Measurements from ENCODE around the gene ANKAR. TPM values are rescaled to one million over a fixed set of nuclear protein-coding genes. Genes with fewer than 3 reads are reported as not detected.

ANKAR gene
- total RNA-seq, 1 experiment from 2014 or later: 3.5 TPM

- ChIA-PET CTCF (no interaction called here), POLR2A (ENCODE audit: low non-redundant PET) (no interaction called here)
- no peaks in the 10 kb centered on the region for H3K9me3 ChIP-seq (ENCODE audit: low read depth, low read length, poor library complexity, severe bottlenecking)
- BruUV-seq (replicated peaks): no TSS peak
- no peaks in the 10 kb centered on the region for H3K36me3 ChIP-seq (ENCODE audit: insufficient read depth, low read length, poor library complexity, severe bottlenecking)
- TF ChIP-seq EZH2 (IDR thresholded peaks at IDR 0.05; ENCODE audit: borderline replicate concordance, low read depth, low read length, poor library complexity, severe bottlenecking) (no peak), CTCF (conservative IDR thresholded peaks at IDR 0.05; ENCODE audit: low read depth, low read length) (no peak)
- no peak overlapping the region for H3K27ac ChIP-seq (ENCODE audit: low read depth, low read length, poor library complexity, severe bottlenecking)
- H3K27me3 ChIP-seq (replicated peaks; ENCODE audit: insufficient read depth, low read depth, low read length, poor library complexity): no peaks in the 10 kb centered on the region
- intact Hi-C loops (cut with micrococcal nuclease; ENCODE audit: unreplicated experiment): no loop called here
- H3K4me1 ChIP-seq (ENCODE audit: insufficient read depth, low read length, poor library complexity, severe bottlenecking): no peaks in the 10 kb centered on the region
- no peak overlapping the region for H3K4me3 ChIP-seq (ENCODE audit: low read depth, low read length, poor library complexity, severe bottlenecking)
- DNase-seq (ENCODE audit: low spot score): no peak
These were observed 36.0 kb upstream of the ANKAR start for GRCh38 chr2:189638301-189639006.

GRCh38 chr2:189639007-189639609 lies 35.4 kb upstream of the ANKAR start:
- DNase-seq (ENCODE audit: low spot score): no peak
- Histone ChIP-seq H3K4me1 (ENCODE audit: insufficient read depth, low read length, poor library complexity, severe bottlenecking) (no peaks in the 10 kb centered on the region), H3K27me3 (replicated peaks; ENCODE audit: insufficient read depth, low read depth, low read length, poor library complexity) (no peaks in the 10 kb centered on the region), H3K36me3 (ENCODE audit: insufficient read depth, low read length, poor library complexity, severe bottlenecking) (no peaks in the 10 kb centered on the region), H3K9me3 (ENCODE audit: low read depth, low read length, poor library complexity, severe bottlenecking) (no peaks in the 10 kb centered on the region), H3K4me3 (ENCODE audit: low read depth, low read length, poor library complexity, severe bottlenecking) (no peak overlapping the region), H3K27ac (ENCODE audit: low read depth, low read length, poor library complexity, severe bottlenecking) (no peak overlapping the region)
- ChIA-PET CTCF (interaction anchor here (0.6 kb wide), 2 partner anchors 12 to 15 kb away, joined by 3 to 5 read pairs; no protein-coding TSS in a partner anchor), POLR2A (ENCODE audit: low non-redundant PET) (no interaction called here)
- TF ChIP-seq CTCF (conservative IDR thresholded peaks at IDR 0.05; ENCODE audit: low read depth, low read length): no peak
- TF ChIP-seq EZH2 (IDR thresholded peaks at IDR 0.05; ENCODE audit: borderline replicate concordance, low read depth, low read length, poor library complexity, severe bottlenecking): no peak
- BruUV-seq (replicated peaks): no TSS peak
- intact Hi-C loops (cut with micrococcal nuclease; ENCODE audit: unreplicated experiment): no loop called here

- ChIA-PET POLR2A (ENCODE audit: low non-redundant PET) (no interaction called here), CTCF (no interaction called here)
- Histone ChIP-seq H3K4me1 (ENCODE audit: insufficient read depth, low read length, poor library complexity, severe bottlenecking) (no peaks in the 10 kb centered on the region), H3K27me3 (replicated peaks; ENCODE audit: insufficient read depth, low read depth, low read length, poor library complexity) (no peaks in the 10 kb centered on the region), H3K27ac (ENCODE audit: low read depth, low read length, poor library complexity, severe bottlenecking) (no peak overlapping the region), H3K36me3 (ENCODE audit: insufficient read depth, low read length, poor library complexity, severe bottlenecking) (no peaks in the 10 kb centered on the region), H3K4me3 (ENCODE audit: low read depth, low read length, poor library complexity, severe bottlenecking) (no peak overlapping the region), H3K9me3 (ENCODE audit: low read depth, low read length, poor library complexity, severe bottlenecking) (no peaks in the 10 kb centered on the region)
- BruUV-seq (replicated peaks): no TSS peak
- intact Hi-C loops (cut with micrococcal nuclease; ENCODE audit: unreplicated experiment): no loop called here
- TF ChIP-seq CTCF (conservative IDR thresholded peaks at IDR 0.05; ENCODE audit: low read depth, low read length) (no peak), EZH2 (IDR thresholded peaks at IDR 0.05; ENCODE audit: borderline replicate concordance, low read depth, low read length, poor library complexity, severe bottlenecking) (no peak)
- no peak for DNase-seq (ENCODE audit: low spot score)
These were observed 33.5 kb upstream of the ANKAR start for GRCh38 chr2:189641002-189641401.
